Heart left ventricle (tissue), 16 donors: ENCODE results near the gene MALSU1. TPM values are rescaled to one million over a fixed set of nuclear protein-coding genes. Genes with fewer than 3 reads are reported as not detected.

Experiments
- ATAC-seq, 4 donors: fragments of 200-7000 bp; cut with Tn5 transposase; one replicate each; pipeline ENCODE4 v1.9.1; 2020 to 2022; ENCODE audit warnings: moderate library complexity in 4 of 4, mild to moderate bottlenecking in 3 of 4, moderate number of reproducible peaks in 1 of 4
- DNase-seq, 5 donors: peaks; one replicate each; pipeline ENCODE4 v3.0.0-alpha.2; 2020
- H3K27ac ChIP-seq, 12 donors: fragments of 200-600 bp; sonication (generic) in 4 of 12; one replicate each; pipeline versions ENCODE4 v1.5.0 to v1.8.0; 2016 to 2022; ENCODE audit warnings: mild to moderate bottlenecking in 2 of 12
- H3K27me3 ChIP-seq, 9 donors: fragments of 200-600 bp; sonication (generic) in 2 of 9; one replicate each; pipeline versions ENCODE4 v1.5.1 to v1.8.0; 2016 to 2022; ENCODE audit warnings: mild to moderate bottlenecking in 3 of 9
- H3K36me3 ChIP-seq, 9 donors: fragments of 200-600 bp; sonication (generic) in 2 of 9; one replicate each; pipeline versions ENCODE4 v1.5.0 to v1.8.0; 2018 to 2022; ENCODE audit warnings: mild to moderate bottlenecking in 2 of 9
- H3K4me1 ChIP-seq, 12 donors: fragments of 200-600 bp; sonication (generic) in 4 of 12; one replicate each; pipeline versions ENCODE4 v1.5.0 to v1.8.0; 2016 to 2022; ENCODE audit warnings: mild to moderate bottlenecking in 3 of 12
- H3K4me3 ChIP-seq, 12 donors: fragments of 200-600 bp; sonication (generic) in 4 of 12; one replicate each; pipeline versions ENCODE4 v1.5.0 to v1.8.0; 2017 to 2022; ENCODE audit warnings: mild to moderate bottlenecking in 9 of 12, moderate library complexity in 4 of 12
- H3K9me3 ChIP-seq, 12 donors: fragments of 200-600 bp; sonication (generic) in 4 of 12; one replicate each; pipeline versions ENCODE4 v1.5.0 to v1.8.0; 2016 to 2022; ENCODE audit warnings: mild to moderate bottlenecking in 1 of 12
- CTCF ChIP-seq, 12 donors: fragments of 200-600 bp; sonication (generic) in 4 of 12; IDR thresholded peaks; one replicate each; pipeline versions ENCODE4 v1.5.0 to v1.8.0; 2018 to 2022; ENCODE audit warnings: antibody characterized with exemption in 12 of 12, mild to moderate bottlenecking in 5 of 12
- POLR2A ChIP-seq, 2 donors: fragments of 450-650 bp; IDR thresholded peaks; one replicate each; pipeline ENCODE4 v1.6.1; 2017; ENCODE audit warnings: antibody characterized with exemption in 2 of 2, mild to moderate bottlenecking in 2 of 2, moderate library complexity in 2 of 2
- WGBS, 4 donors: extraction: QIAGEN DNeasy Blood & Tissue Kit in 2 of 4; methylation state at CpG; one replicate each; pipeline versions ENCODE4 v1.1.5 to v1.1.7; 2013 to 2018; 5-methylcytosine and 5-hydroxymethylcytosine counted together
- intact Hi-C, 10 donors: fragments of 100-400 bp; cut with DNase I; formaldehyde crosslinking; loops; one replicate each; pipeline versions ENCODE4 v1.11.1 to v1.14.2; 2022
- polyA plus RNA-seq, 2 donors: library from polyadenylated mRNA; stranded (reverse); fragments of 200-250 nt; gene quantifications; one replicate each; pipeline ENCODE4 v1.2.3, GENCODE V29; 2013
- total RNA-seq, 9 donors: library from RNA; depleted of rRNA in 2 of 9; stranded (reverse); fragments of >200 nt in 2 of 9; fragmentation: NEBNext Ultra II Directional in 3 of 9; extraction: Animal tissue kit (Norgen Biotek cat#: 25700) in 3 of 9; gene quantifications; one replicate each; pipeline versions ENCODE4 v1.1.0 to v1.2.4, GENCODE V29; 2016 to 2023
- donor health status: ischemic (EF 13 %, LVEDD 7.1; RV severe dilation, severe dysfunction).
- donor health status: healthy with polysubstance abuse.
- donor health status: DM: no; HTN: yes; CAD: no.
- donor health status: DM: no; HTN: no; CAD: no.
- donor health status: ischemic (EF 25% LVEDD 6.9; RV normal size, moderate dysfunction).
- donor health status: ischemic (EF 25% LVEDD 5.7; RV mildly dilated, moderate dysfunction).
- donor health status: healthy.
- donor health status: DM: yes; HTN: yes; CAD: no.
- donor health status: ischemic (EF 35%, LVEDD 5.7; RV mildly dilated, moderate dysfunction).
- donor health status: nonischemic (EF 11% LVEDD 7.7; RV severe dilation, severe dysfunction).
- donor health status: DM: yes; HTN: yes; CAD: no.
- donor health status: PGD.
- donor health status: ischemic (EF 29% LVEDD 5.4; RV normal size, mild dysfunction).
- donor health status: nonischemic (EF 23%, LVEDD 6.1; RV moderate dilation, normal function).

Gene MALSU1
- total and polyA plus RNA-seq, 11 donors: 40.3 to 128 (median 104) TPM

GRCh38 chr7:23283086-23283485, 16.1 kb upstream of the MALSU1 start:
- H3K4me1 ChIP-seq: no peaks in the 10 kb centered on the region
- no peaks in the 10 kb centered on the region for H3K9me3 ChIP-seq
- ATAC-seq (no peak), DNase-seq (no peak)
- no peaks in the 10 kb centered on the region for H3K27me3 ChIP-seq
- 92 to 96% (median 94%) methylated on average over 4 of the region's 4 CpGs for WGBS, 4 donors
- no peak overlapping the region for H3K27ac ChIP-seq
- intact Hi-C loops: no loop called here
- H3K4me3 ChIP-seq: no peak overlapping the region
- peaks cover 0 to 15% (median 4%) of the 10 kb centered on the region in 9 donors for H3K36me3 ChIP-seq
- TF ChIP-seq CTCF (IDR thresholded peaks at IDR 0.05): no peak
- TF ChIP-seq POLR2A (IDR thresholded peaks at IDR 0.05): no peak

DNA sequence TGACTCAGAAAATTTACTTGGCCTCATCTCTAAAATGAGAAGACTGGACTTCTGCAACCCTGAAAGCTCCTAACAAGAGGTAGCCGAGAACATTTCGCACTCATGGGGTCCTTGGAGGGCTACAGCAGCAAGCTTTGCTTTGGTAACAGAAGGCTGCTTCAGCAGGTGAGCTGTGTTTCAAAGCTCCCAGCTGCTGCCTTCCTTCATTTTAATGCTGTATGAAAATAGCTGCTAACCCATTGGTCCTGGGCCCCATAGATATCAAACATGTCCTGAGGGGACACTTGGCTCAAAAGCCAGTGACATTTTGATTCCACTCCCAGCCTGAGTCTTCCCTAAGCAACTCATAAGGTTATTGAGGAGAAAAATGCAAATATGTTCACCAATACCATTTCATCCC, 14.3 kb upstream of the MALSU1 start:
- Histone ChIP-seq H3K9me3 (no peaks in the 10 kb centered on the region), H3K36me3 (peaks cover 0 to 7% (median 0%) of the 10 kb centered on the region in 9 donors), H3K4me3 (no peak overlapping the region), H3K4me1 (no peaks in the 10 kb centered on the region), H3K27me3 (no peaks in the 10 kb centered on the region), H3K27ac (no peak overlapping the region)
- whole genome bisulfite sequencing, 4 donors: 94 to 100% (median 97%) methylated on average over 2 of the region's 2 CpGs
- no peak for ATAC-seq
- intact Hi-C loops: no loop called here
- TF ChIP-seq POLR2A (IDR thresholded peaks at IDR 0.05) (no peak), CTCF (IDR thresholded peaks at IDR 0.05) (no peak)
- no peak for DNase-seq

- 72 to 79% (median 77%) methylated on average over 18 of the region's 18 CpGs for WGBS, 4 donors
- no peak for ATAC-seq
- no peaks in the 10 kb centered on the region for H3K4me1 ChIP-seq
- TF ChIP-seq POLR2A (IDR thresholded peaks at IDR 0.05) (no peak), CTCF (IDR thresholded peaks at IDR 0.05) (no peak)
- H3K4me3 ChIP-seq: no peak overlapping the region
- intact Hi-C loops: no loop called here
- DNase-seq: no peak
- H3K27me3 ChIP-seq: no peaks in the 10 kb centered on the region
- no peak overlapping the region for H3K27ac ChIP-seq
- H3K9me3 ChIP-seq: no peaks in the 10 kb centered on the region
- no peaks in the 10 kb centered on the region for H3K36me3 ChIP-seq
These were observed 13.2 kb upstream of the MALSU1 start for GRCh38 chr7:23285657-23286646.

DNA sequence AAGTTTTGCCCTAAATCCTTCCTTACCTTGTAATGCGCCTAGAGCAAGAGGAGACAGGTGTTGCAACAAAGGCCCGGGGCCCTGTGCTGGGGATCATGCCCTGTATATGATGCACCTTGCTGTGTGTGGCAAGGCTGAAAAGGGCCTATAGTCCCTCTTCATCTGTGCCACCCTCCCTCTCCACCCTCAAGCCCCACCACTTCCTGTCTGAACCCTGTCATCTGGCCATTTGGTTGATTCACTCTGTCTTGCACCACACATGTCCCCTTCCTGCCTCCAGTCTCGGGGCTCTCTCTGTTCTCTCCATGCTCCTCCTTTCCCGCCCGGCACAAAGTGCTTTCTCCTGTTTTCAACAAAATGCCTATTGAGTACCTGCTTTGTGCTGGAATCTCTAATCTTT, 11.5 kb upstream of the MALSU1 start:
- DNase-seq (no peak), ATAC-seq (no peak)
- intact Hi-C loops: no loop called here
- H3K27ac ChIP-seq: no peak overlapping the region
- 86 to 92% (median 90%) methylated on average over 5 of the region's 5 CpGs for WGBS, 4 donors
- H3K27me3 ChIP-seq: peaks cover 0 to 3% (median 0%) of the 10 kb centered on the region in 9 donors
- TF ChIP-seq CTCF (IDR thresholded peaks at IDR 0.05) (no peak), POLR2A (IDR thresholded peaks at IDR 0.05) (no peak)
- no peaks in the 10 kb centered on the region for H3K4me1 ChIP-seq
- H3K36me3 ChIP-seq: no peaks in the 10 kb centered on the region
- H3K9me3 ChIP-seq: no peaks in the 10 kb centered on the region
- no peak overlapping the region for H3K4me3 ChIP-seq
